ENCODE results near the gene FAF1.

The FAF1 gene

GRCh38 chr1:50421768-50422674 is 538.0 kb downstream of the FAF1 start:
- no peak for DNase-seq

- no peak for DNase-seq
These were observed 538.7 kb downstream of the FAF1 start for GRCh38 chr1:50421366-50421748.

- DNase-seq, result no peak
These were observed 539.2 kb downstream of the FAF1 start for GRCh38 chr1:50420689-50421365.

GRCh38 chr1:50419907-50420677 is 540.0 kb downstream of the FAF1 start:
- no peak for DNase-seq

GRCh38 chr1:50419192-50419906 is 540.7 kb downstream of the FAF1 start:
- no peak for DNase-seq

- DNase-seq, result no peak
These were observed 541.4 kb downstream of the FAF1 start for GRCh38 chr1:50418600-50419109.

GRCh38 chr1:50417946-50418599 is 542.0 kb downstream of the FAF1 start:
- DNase-seq, result no peak

GRCh38 chr1:50417507-50417906 is 542.6 kb downstream of the FAF1 start:
- DNase-seq, result no peak

GRCh38 chr1:50416553-50417453 is 543.3 kb downstream of the FAF1 start:
- no peak for DNase-seq

GRCh38 chr1:50416150-50416527 is 543.9 kb downstream of the FAF1 start:
- no peak for DNase-seq

- no peak for DNase-seq
These were observed 544.6 kb downstream of the FAF1 start for GRCh38 chr1:50415235-50416149.

GRCh38 chr1:50414853-50415234 is 545.2 kb downstream of the FAF1 start:
- no peak for DNase-seq

GRCh38 chr1:50412813-50413476 is 547.1 kb downstream of the FAF1 start:
- no peak for DNase-seq

- no peak for DNase-seq
These were observed 554.3 kb downstream of the FAF1 start for GRCh38 chr1:50405814-50406213.

- no peak for DNase-seq
These were observed 566.4 kb downstream of the FAF1 start for GRCh38 chr1:50393522-50394120.
